Measurements from ENCODE around the gene PBX3. TPM values are rescaled to one million over a fixed set of nuclear protein-coding genes. Genes with fewer than 3 reads are reported as not detected.

Gene PBX3
- total and polyA plus RNA-seq, 7 donors, result 4.2 to 12.7 (median 6.6) TPM

GRCh38 chr9:125746017-125746773, 978 bp upstream of the PBX3 start:
- Histone ChIP-seq H3K4me1 (peaks cover 14% of the 10 kb centered on the region), H3K9me3 (no peaks in the 10 kb centered on the region), H3K27ac (peak overlapping the region; percentile 70), H3K36me3 (ENCODE audit: insufficient read depth in 1 of 2, low read depth in 1 of 2) (no peaks in the 10 kb centered on the region), H3K27me3 (ENCODE audit: insufficient read depth in 3 of 3, low read length in 2 of 3) (peaks cover 0 to 21% (median 6%) of the 10 kb centered on the region in 3 donors), H3K4me3 (peak overlapping the region; percentile 79)
- DNase-seq (peak; percentile 95 to 97), ATAC-seq (peak; percentile 97 to 99 (median 97))
- no peak for TF ChIP-seq CTCF (IDR thresholded peaks at IDR 0.05)
- intact Hi-C loops (cut with DNase I), result loop anchor here (2.0 to 10.0 kb wide), 4 partner anchors 39 to 189 kb away; partner anchors contain the start of gene MAPKAP1 (in 1 of the 2)
- 0 to 1% (median 0%) methylated on average over 53 to 79 of the region's 79 CpGs for WGBS, 3 donors

GRCh38 chr9:125746774-125747052, 460 bp upstream of the PBX3 start:
- ATAC-seq, result no peak
- intact Hi-C loops (cut with DNase I), result loop anchor here (2.0 to 10.0 kb wide), 4 partner anchors 40 to 189 kb away; partner anchors contain the start of gene MAPKAP1 (in 1 of the 2)
- H3K27ac ChIP-seq, result peak overlapping the region; percentile 70
- WGBS, 3 donors, result 1% methylated on average over 11 to 45 of the region's 46 CpGs; no CpG with 5 or more reads in 1 of the 3 donors
- H3K4me1 ChIP-seq, result peaks cover 14% of the 10 kb centered on the region
- H3K4me3 ChIP-seq, result peak overlapping the region; percentile 79
- peaks cover 0 to 21% (median 6%) of the 10 kb centered on the region in 3 donors for H3K27me3 ChIP-seq (ENCODE audit: insufficient read depth in 3 of 3, low read length in 2 of 3)
- H3K36me3 ChIP-seq (ENCODE audit: insufficient read depth in 1 of 2, low read depth in 1 of 2), result no peaks in the 10 kb centered on the region
- no peaks in the 10 kb centered on the region for H3K9me3 ChIP-seq
- no peak for TF ChIP-seq CTCF (IDR thresholded peaks at IDR 0.05)
- DNase-seq, result no peak

- H3K4me1 ChIP-seq, result peaks cover 14% of the 10 kb centered on the region
- H3K9me3 ChIP-seq, result no peaks in the 10 kb centered on the region
- H3K27me3 ChIP-seq (ENCODE audit: insufficient read depth in 3 of 3, low read length in 2 of 3), result peaks cover 0 to 19% (median 5%) of the 10 kb centered on the region in 3 donors
- TF ChIP-seq CTCF (IDR thresholded peaks at IDR 0.05), result no peak
- H3K27ac ChIP-seq, result peak overlapping the region; percentile 70
- H3K36me3 ChIP-seq (ENCODE audit: insufficient read depth in 1 of 2, low read depth in 1 of 2), result no peaks in the 10 kb centered on the region
- ATAC-seq (no peak), DNase-seq (peak; percentile 51 to 66)
- intact Hi-C loops (cut with DNase I), result loop anchor here (2.0 to 10.0 kb wide), 4 partner anchors 41 to 191 kb away; partner anchors contain the start of gene MAPKAP1 (in 1 of the 2)
- 0 to 2% (median 0%) methylated on average over 18 to 88 of the region's 88 CpGs for WGBS, 3 donors
- H3K4me3 ChIP-seq, result peak overlapping the region; percentile 87
Observed at GRCh38 chr9:125747765-125748445, 732 bp downstream of the PBX3 start.

- DNase-seq (peak; percentile 14 to 48), ATAC-seq (no peak)
- peaks cover 0 to 19% (median 5%) of the 10 kb centered on the region in 3 donors for H3K27me3 ChIP-seq (ENCODE audit: insufficient read depth in 3 of 3, low read length in 2 of 3)
- intact Hi-C loops (cut with DNase I), result loop anchor here (5.0 to 10.0 kb wide), 3 partner anchors 144 to 191 kb away; no protein-coding TSS in a partner anchor
- H3K4me3 ChIP-seq, result peak overlapping the region; percentile 87
- peaks cover 14% of the 10 kb centered on the region for H3K4me1 ChIP-seq
- no peaks in the 10 kb centered on the region for H3K9me3 ChIP-seq
- no peaks in the 10 kb centered on the region for H3K36me3 ChIP-seq (ENCODE audit: insufficient read depth in 1 of 2, low read depth in 1 of 2)
- peak overlapping the region; percentile 70 for H3K27ac ChIP-seq
- WGBS, 3 donors, result 43 to 48% (median 45%) methylated on average over 30 of the region's 30 CpGs
- no peak for TF ChIP-seq CTCF (IDR thresholded peaks at IDR 0.05)
Observed at GRCh38 chr9:125748446-125749099, 1.4 kb downstream of the PBX3 start.

All from psoas muscle (tissue), 8 donors.